ENCODE data around the gene PPM1L. TPM values are rescaled to one million over a fixed set of nuclear protein-coding genes. Genes with fewer than 3 reads are reported as not detected.

Gene PPM1L
- total RNA-seq, 1 experiment from 2014 or later: 13.2 TPM

- no peaks in the 10 kb centered on the region for H3K27me3 ChIP-seq (ENCODE audit: insufficient read depth, low read length)
- no peak overlapping the region for H3K4me2 ChIP-seq (ENCODE audit: low read length)
- POLR2A ChIA-PET: no interaction called here
- ATAC-seq (no peak), DNase-seq (ENCODE audit: low read depth, low spot score) (no peak)
- no peak overlapping the region for H3K27ac ChIP-seq (ENCODE audit: low read depth, low read length)
- H3K4me3 ChIP-seq (replicated peaks in 1 of 2; ENCODE audit: low read depth in 1 of 2, low read length in 2 of 2): no peak overlapping the region
- RAD21 ChIA-PET (ENCODE audit: low non-redundant PET in 1 of 2, low total read pairs in 2 of 2, uncharacterized antibody in 2 of 2, unreplicated experiment in 2 of 2): no interaction called here
- no peaks in the 10 kb centered on the region for H3K9me2 ChIP-seq (ENCODE audit: insufficient read depth)
- H4K20me1 ChIP-seq (ENCODE audit: insufficient read depth): no peaks in the 10 kb centered on the region
- no peak overlapping the region for H2AFZ ChIP-seq (ENCODE audit: low read depth, low read length, poor library complexity, severe bottlenecking)
- CTCF ChIA-PET: no interaction called here
- no peaks in the 10 kb centered on the region for H3K4me1 ChIP-seq (ENCODE audit: control insufficient read depth in 1 of 2, insufficient read depth in 2 of 2, low read length in 2 of 2)
- no peaks in the 10 kb centered on the region for H3K79me2 ChIP-seq (ENCODE audit: insufficient read depth, low read length)
- intact Hi-C loops (cut with micrococcal nuclease): no loop called here
- no peak overlapping the region for H3K9ac ChIP-seq (ENCODE audit: low read length)
- no peaks in the 10 kb centered on the region for H3K9me3 ChIP-seq (ENCODE audit: control insufficient read depth in 1 of 2, insufficient read depth in 1 of 2, low read depth in 1 of 2, low read length in 2 of 2)
- no peaks in the 10 kb centered on the region for H3K36me3 ChIP-seq (ENCODE audit: control insufficient read depth in 1 of 2, insufficient read depth in 2 of 2, low read length in 2 of 2)
- BruUV-seq (replicated peaks): no TSS peak
- TF ChIP-seq ZBTB33 (IDR thresholded peaks at IDR 0.05; ENCODE audit: extremely low read depth, insufficient replicate concordance, low read length) (no peak), YY1 (IDR thresholded peaks at IDR 0.05; ENCODE audit: extremely low read depth, insufficient replicate concordance, low read depth, low read length) (no peak), EZH2 (IDR thresholded peaks at IDR 0.05) (no peak), ZFX (IDR thresholded peaks at IDR 0.05) (no peak), CEBPB (IDR thresholded peaks at IDR 0.05; ENCODE audit: low read depth) (no peak), SRF (IDR thresholded peaks at IDR 0.05; ENCODE audit: low read depth) (no peak), POLR2A (IDR thresholded peaks at IDR 0.05; ENCODE audit: borderline replicate concordance, extremely low read depth, insufficient read depth, insufficient read length) (no peak), REST (IDR thresholded peaks at IDR 0.05; ENCODE audit: low read depth) (no peak), CBX3 (IDR thresholded peaks at IDR 0.05; ENCODE audit: low read depth) (no peak), SIN3A (IDR thresholded peaks at IDR 0.05; ENCODE audit: low read depth) (no peak), ELF1 (IDR thresholded peaks at IDR 0.05; ENCODE audit: borderline replicate concordance, low read depth) (no peak), SP1 (IDR thresholded peaks at IDR 0.05; ENCODE audit: low read depth) (no peak), JUND (IDR thresholded peaks at IDR 0.05) (no peak), EGR1 (IDR thresholded peaks at IDR 0.05; ENCODE audit: low read depth) (no peak), EZH2phosphoT487 (IDR thresholded peaks at IDR 0.05; ENCODE audit: borderline replicate concordance) (no peak), POLR2AphosphoS5 (IDR thresholded peaks at IDR 0.05; ENCODE audit: low read depth, low read length) (no peak), FOSL1 (IDR thresholded peaks at IDR 0.05; ENCODE audit: low read depth) (no peak), ATF3 (IDR thresholded peaks at IDR 0.05) (no peak)
- TF ChIP-seq, protein P1, sequence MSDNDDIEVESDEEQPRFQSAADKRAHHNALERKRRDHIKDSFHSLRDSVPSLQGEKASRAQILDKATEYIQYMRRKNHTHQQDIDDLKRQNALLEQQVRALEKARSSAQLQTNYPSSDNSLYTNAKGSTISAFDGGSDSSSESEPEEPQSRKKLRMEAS (IDR thresholded peaks at IDR 0.05): no peak
- TF ChIP-seq, protein P2, sequence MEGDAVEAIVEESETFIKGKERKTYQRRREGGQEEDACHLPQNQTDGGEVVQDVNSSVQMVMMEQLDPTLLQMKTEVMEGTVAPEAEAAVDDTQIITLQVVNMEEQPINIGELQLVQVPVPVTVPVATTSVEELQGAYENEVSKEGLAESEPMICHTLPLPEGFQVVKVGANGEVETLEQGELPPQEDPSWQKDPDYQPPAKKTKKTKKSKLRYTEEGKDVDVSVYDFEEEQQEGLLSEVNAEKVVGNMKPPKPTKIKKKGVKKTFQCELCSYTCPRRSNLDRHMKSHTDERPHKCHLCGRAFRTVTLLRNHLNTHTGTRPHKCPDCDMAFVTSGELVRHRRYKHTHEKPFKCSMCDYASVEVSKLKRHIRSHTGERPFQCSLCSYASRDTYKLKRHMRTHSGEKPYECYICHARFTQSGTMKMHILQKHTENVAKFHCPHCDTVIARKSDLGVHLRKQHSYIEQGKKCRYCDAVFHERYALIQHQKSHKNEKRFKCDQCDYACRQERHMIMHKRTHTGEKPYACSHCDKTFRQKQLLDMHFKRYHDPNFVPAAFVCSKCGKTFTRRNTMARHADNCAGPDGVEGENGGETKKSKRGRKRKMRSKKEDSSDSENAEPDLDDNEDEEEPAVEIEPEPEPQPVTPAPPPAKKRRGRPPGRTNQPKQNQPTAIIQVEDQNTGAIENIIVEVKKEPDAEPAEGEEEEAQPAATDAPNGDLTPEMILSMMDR (IDR thresholded peaks at IDR 0.05 in 2 of 3, conservative IDR thresholded peaks at IDR 0.05 in 1 of 3; ENCODE audit: borderline replicate concordance in 1 of 3, insufficient read depth in 1 of 3, low read depth in 2 of 3, low read length in 2 of 3): no peak
Observed at GRCh38 chr3:160924776-160925175, 168.7 kb downstream of the PPM1L start.

All from HCT116 (cell line).